ENCODE results near the gene ZDHHC9.

DNA sequence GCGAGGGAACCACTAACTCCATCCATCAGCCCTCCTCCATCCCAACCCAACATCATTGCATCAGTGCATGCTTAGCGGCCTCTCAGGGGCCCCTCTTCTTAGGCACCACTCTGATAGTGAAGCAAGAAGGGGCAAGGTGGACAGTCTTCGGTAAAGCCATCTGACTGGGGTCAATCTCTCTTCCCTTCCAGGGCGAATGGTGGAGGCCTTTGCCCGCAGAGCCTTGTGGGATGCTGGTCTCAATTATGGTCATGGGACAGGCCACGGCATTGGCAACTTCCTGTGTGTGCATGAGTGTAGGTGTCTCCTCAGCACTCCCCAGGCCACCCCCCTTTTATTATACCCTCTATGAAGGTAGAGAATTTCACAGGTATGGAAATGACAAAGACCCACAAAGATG, 82.7 kb downstream of the ZDHHC9 start:
- TF ChIP-seq, protein P1, sequence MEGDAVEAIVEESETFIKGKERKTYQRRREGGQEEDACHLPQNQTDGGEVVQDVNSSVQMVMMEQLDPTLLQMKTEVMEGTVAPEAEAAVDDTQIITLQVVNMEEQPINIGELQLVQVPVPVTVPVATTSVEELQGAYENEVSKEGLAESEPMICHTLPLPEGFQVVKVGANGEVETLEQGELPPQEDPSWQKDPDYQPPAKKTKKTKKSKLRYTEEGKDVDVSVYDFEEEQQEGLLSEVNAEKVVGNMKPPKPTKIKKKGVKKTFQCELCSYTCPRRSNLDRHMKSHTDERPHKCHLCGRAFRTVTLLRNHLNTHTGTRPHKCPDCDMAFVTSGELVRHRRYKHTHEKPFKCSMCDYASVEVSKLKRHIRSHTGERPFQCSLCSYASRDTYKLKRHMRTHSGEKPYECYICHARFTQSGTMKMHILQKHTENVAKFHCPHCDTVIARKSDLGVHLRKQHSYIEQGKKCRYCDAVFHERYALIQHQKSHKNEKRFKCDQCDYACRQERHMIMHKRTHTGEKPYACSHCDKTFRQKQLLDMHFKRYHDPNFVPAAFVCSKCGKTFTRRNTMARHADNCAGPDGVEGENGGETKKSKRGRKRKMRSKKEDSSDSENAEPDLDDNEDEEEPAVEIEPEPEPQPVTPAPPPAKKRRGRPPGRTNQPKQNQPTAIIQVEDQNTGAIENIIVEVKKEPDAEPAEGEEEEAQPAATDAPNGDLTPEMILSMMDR (IDR thresholded peaks at IDR 0.05): no peak
- TF ChIP-seq EZH2 (IDR thresholded peaks at IDR 0.05; ENCODE audit: borderline replicate concordance, insufficient read depth, low read depth, low read length, poor library complexity, severe bottlenecking): no peak
